ENCODE measurements around the gene CYSRT1.

CYSRT1 gene

GRCh38 chr9:137272241-137273094 lies 47.5 kb downstream of the CYSRT1 start:
- DNase-seq (ENCODE audit: low spot score) = no peak

DNA sequence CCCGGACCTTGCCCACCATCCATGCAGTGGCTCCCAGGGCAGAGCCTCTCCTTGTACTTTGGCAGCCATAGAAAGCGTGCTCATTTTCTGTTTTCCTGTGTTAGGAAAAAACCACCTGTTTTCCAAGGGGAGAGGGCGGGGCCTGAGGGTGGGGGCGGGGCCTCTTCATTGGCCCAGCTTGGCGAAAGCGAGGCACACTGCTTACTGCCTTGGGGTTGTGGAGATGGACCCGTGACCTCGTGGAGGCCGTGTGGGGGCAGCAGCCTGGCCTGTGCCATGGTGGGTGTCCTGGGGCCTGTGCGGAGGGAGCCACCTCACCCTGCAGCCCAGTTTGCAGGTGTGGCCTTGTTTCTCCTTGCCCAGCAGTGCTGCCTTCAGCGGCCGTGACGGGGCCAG lies 48.1 kb downstream of the CYSRT1 start:
- DNase-seq (ENCODE audit: low spot score) = no peak

DNA sequence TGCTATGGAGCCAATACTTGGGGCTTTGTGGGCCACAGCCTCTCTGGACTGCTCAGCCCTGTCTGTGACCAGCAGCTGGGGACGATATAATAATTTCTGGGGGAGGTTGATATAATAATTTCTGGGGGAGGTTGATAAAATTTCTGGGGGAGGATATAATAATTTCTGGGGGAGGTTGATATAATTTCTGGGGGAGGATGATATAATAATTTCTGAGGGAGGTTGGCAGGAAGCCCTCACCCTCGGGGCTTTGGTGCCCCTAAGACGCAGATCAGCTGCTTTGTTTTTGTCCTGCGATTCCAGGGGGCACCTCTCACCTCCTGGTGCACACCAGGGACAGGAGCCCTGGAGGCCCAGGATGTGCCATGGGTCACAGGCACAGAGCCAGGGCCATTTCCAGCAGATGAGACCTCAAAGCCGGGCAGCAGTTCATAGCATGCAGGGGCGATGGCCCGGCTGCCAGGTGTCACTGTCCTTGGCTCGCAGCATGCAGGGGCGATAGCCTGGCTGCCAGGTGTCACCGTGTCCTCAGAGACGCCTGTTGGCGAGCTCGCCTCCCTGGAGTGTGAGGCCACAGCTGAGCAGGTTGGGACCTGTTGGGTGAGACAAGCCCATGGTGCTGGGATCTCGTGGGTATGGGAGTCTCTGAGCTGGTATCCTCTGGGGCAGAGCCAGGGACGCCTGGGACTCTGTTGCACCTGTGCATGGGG lies 48.8 kb downstream of the CYSRT1 start:
- no peak for DNase-seq (ENCODE audit: low spot score)

DNA sequence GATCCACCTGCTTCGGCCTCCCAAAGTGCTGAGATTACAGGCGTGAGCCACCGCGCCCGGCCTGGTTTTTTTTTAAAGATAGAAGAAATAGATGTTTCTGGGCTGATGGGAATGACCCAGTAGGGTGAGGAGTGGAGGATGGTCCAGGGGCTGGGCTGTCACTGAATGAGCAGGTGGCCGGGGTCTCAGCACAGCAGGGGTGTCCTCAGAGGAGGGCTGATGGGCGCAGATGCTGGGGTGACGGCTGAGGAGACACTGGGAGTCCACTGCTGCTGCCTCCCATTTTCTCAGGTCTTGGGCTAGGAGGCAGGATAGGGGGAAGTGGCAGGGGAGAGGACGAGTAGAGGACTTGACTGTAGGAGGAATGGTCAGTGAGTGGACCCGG lies 50.2 kb downstream of the CYSRT1 start:
- DNase-seq (ENCODE audit: low spot score) = no peak

Measured in putamen (tissue), 1 donor.